LNCAP (cell line): ENCODE measurements around the gene INPP5A.
A peak's percentile ranks its signal among the peaks of the same experiment; 100 is the strongest.

ENCODE experiments used
- TF ChIP-seq, protein P1 (sequence below): fragments of 450-650 bp; IDR thresholded peaks from 2 replicates; pipeline ENCODE4 v1.5.1; 2017; ENCODE audit warnings: mild to moderate bottlenecking

Gene INPP5A

DNA sequence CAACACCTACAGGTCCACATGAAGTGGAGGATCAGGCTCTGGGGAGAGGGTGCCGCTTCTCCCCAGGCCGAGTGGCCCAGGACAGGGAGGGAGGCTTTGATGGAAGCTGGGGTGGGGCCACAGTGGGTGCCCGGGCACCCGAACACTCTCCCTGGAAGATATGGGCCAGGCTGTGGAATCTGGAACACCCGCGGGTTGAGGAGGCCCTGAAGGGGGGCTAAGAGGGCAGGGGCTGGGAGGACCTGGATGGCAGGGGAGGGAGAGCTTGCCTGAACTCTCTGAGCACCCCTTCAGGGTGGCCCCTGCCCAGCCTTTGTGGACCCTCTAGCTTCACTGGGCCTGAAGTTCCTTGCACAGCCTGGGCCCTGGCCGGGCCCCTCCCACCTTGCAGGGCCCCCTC, 252.9 kb downstream of the INPP5A start:
- TF ChIP-seq, protein P1, sequence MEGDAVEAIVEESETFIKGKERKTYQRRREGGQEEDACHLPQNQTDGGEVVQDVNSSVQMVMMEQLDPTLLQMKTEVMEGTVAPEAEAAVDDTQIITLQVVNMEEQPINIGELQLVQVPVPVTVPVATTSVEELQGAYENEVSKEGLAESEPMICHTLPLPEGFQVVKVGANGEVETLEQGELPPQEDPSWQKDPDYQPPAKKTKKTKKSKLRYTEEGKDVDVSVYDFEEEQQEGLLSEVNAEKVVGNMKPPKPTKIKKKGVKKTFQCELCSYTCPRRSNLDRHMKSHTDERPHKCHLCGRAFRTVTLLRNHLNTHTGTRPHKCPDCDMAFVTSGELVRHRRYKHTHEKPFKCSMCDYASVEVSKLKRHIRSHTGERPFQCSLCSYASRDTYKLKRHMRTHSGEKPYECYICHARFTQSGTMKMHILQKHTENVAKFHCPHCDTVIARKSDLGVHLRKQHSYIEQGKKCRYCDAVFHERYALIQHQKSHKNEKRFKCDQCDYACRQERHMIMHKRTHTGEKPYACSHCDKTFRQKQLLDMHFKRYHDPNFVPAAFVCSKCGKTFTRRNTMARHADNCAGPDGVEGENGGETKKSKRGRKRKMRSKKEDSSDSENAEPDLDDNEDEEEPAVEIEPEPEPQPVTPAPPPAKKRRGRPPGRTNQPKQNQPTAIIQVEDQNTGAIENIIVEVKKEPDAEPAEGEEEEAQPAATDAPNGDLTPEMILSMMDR, result no peak

DNA sequence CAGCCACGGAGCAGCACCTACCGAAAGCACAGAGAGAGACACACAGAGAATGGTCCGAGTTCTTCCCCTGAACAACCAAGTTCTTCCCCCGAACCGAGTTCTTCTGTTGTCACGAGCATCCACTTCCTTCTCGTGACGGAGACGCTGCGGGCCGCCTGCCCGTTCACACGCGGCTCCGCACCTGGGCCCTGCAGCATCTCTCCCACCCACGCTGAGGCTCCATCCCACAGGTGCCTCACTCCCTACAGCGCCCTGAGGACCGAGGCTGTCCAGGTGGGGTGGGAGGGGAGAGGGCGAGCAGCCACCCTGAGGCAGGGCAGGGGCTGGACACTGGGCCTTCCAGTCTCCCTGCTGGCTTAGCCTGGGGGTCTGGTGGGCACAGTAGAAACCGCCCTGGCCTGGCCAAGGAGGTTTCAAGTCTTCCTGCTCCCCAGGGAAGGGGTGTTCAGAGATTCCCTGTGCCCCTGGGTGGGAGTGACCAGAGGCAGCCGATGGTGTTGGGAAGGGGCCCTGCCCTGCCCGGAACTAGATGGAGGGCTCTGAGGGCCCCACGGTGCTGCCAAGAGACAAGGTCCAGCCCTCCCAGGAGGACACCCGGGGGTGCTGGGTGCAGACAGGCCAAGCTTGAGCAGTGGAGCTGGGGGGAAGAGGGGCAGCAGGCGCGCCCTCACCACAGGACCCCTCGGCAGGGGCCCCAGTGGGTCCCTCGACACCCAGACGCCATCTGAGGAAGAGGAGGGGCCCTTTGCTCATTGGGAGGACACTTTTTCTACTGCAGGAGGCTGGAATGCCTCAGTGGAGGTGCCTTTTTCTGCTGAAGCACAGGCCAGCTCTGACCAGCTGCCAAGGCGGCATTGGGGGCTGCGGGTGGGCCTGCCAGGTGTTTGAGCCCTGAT, 253.6 kb downstream of the INPP5A start:
- TF ChIP-seq, protein P1, result no peak

DNA sequence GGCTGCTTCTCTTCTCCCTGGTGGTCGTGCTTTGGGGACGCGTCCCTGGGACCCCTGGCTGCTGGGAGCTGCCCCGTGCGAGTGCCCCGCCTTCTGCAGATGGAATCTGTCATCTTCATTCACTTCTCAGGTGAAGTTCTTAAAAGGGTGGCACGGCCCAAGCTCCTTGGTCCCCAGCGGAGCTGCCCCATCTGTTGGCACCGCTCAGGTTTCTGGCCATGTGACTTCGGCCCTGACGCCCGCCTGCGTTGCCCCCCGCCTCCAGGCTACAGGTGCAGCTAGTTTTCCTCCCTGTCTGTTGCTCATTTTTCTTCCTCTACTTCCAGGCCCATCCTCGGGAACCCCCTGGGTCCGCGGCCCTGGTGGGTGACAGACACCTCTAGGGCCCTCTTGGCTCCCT, 255.2 kb downstream of the INPP5A start:
- TF ChIP-seq, protein P1, result no peak

DNA sequence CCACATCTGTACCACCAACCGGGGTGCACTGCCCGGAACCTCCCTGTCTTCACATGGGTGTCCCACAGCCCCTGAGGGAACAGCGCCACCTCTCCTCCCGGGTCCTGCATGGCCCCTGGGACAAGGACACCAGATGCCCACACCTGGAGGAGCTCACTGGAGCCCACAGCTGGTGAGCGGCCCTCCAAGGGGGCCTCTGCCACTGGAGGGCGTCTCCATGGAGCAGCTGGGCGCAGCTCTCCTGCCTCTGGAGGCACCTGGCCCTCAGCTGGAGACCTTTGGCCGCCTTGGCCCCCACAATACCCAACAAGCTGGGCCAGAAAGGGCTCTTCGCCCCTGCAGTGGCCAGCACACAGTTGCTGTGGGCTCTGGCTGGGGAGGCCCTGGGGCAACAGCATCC, 255.6 kb downstream of the INPP5A start:
- TF ChIP-seq, protein P1, result no peak

DNA sequence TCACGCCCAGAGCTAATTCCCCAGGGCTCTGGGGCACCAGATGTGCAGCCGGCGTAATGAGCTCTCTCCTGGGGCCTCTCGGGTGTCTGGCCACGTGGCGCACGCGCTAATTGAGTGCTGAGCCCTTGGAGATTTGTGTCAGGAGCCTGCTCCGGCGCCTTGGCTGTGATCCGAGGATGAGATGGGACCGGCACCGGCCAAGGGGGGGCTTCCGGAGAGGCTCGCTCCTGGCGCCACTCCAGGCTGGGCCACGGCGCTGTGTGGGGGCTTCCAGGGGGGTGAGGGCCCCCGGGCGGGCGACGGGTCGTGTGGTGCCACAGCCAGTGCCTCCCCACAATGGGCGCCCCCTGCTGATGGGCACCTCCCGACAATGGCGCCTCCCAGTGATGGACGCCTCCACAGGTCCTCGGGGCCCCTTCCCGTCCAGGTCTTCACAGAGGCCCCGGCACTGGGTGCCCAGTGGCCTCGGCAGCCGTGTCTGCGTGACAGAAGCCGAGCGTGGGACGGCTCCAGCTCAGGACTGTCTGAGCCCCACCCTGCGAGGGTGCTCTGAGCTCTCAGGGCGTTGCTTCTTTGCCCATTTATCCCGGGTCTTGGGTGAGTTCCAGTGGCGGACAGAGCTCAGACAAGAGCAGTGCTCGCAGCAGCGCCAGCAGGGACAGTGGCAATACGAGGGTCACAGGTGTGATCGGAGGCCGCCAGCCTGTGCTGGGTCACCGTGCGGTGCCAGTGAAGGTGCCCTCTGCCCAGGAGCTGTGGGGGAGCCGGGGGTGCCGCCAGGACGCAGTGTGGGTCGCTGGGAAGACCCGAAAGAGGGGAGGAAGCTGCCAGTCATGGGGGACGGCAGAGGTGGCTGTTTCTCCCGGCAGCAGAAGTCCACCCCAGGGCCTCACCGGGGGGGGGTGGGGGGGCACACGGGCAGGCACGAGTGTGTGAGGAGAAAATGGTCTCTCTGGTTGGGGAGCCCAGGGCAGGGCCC, 256.6 kb downstream of the INPP5A start:
- TF ChIP-seq, protein P1, result peak; percentile 37; the same call in 1 of the 2 replicates

DNA sequence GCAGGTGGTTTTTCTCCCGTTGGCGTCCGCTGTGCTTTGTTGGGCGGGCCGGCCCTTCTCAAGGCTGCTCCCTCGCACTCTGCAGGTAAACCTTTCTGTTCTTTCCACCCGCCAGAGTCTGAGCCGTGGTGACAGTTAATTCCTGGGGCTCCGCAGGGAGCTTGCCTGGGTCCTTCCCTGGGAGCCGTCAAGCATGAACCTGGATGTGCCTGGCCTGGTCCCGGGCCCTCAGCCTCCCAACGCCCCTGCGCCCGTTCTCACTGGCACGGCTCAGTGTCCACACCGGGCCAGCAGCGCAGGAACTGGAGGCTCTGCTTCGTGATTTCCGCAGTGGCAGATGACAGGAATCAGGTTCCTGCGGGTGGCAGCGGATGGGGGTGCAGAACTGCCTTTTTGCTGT, 259.3 kb downstream of the INPP5A start:
- TF ChIP-seq, protein P1, result no peak

DNA sequence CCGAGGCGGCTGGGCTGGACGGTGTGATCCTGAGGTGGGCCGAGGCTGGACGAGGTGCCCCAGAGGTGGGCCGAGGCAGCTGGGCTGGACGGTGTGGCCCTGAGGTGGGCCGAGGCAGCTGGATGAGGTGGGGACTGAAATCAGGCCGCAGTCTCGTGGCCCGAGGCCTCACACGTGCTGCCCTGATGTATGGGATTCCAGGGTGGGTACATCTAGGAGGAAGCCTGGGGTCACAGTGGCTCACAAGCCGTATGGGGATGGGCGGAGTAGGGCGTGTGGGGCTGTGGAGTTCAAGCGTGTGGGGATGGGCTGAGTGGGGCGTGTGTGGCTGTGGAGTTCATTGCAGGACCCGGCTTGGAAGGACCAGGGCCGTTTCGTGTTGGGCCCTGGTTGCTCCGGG, 260.8 kb downstream of the INPP5A start:
- TF ChIP-seq, protein P1, result no peak
